ENCODE results near the gene DECR2.
"Not testable (repeated sequence)": the region's sequence is repeated elsewhere in the genome, so short reads cannot be mapped to it uniquely, and the experiment has no call there.

DNA sequence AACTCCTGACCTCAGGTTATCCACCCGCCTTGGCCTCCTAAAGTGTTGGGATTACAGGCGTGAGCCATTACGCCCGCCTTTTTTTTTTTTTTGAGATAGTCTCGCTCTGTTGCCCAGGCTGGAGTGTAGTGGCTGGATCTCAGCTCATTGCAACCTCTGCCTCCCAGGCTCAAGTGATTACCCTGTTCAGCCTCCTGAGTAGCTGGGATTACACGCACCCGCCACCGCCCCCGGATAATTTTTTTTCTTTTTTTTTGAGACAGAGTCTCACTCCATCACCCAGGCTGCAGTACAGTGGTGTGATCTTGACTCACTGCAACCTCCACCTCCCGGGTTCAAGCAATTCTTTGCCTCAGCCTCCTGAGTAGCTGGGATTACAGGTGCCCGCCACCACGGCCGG lies 20.5 kb downstream of the DECR2 start:
- TF ChIP-seq JUND (IDR thresholded peaks at IDR 0.05); YY1 (IDR thresholded peaks at IDR 0.05; ENCODE audit: extremely low read depth, insufficient replicate concordance, low read depth, low read length); ATF3 (IDR thresholded peaks at IDR 0.05); EGR1 (IDR thresholded peaks at IDR 0.05; ENCODE audit: low read depth); TCF7L2 (IDR thresholded peaks at IDR 0.05; ENCODE audit: borderline replicate concordance, extremely low read depth, insufficient read depth, insufficient read length); POLR2A (IDR thresholded peaks at IDR 0.05; ENCODE audit: borderline replicate concordance, extremely low read depth, insufficient read depth, insufficient read length); ZFX (IDR thresholded peaks at IDR 0.05); CEBPB (IDR thresholded peaks at IDR 0.05; ENCODE audit: low read depth); CBX3 (IDR thresholded peaks at IDR 0.05; ENCODE audit: low read depth); POLR2AphosphoS5 (IDR thresholded peaks at IDR 0.05; ENCODE audit: low read depth, low read length): not testable (repeated sequence)
- TF ChIP-seq, protein P1, sequence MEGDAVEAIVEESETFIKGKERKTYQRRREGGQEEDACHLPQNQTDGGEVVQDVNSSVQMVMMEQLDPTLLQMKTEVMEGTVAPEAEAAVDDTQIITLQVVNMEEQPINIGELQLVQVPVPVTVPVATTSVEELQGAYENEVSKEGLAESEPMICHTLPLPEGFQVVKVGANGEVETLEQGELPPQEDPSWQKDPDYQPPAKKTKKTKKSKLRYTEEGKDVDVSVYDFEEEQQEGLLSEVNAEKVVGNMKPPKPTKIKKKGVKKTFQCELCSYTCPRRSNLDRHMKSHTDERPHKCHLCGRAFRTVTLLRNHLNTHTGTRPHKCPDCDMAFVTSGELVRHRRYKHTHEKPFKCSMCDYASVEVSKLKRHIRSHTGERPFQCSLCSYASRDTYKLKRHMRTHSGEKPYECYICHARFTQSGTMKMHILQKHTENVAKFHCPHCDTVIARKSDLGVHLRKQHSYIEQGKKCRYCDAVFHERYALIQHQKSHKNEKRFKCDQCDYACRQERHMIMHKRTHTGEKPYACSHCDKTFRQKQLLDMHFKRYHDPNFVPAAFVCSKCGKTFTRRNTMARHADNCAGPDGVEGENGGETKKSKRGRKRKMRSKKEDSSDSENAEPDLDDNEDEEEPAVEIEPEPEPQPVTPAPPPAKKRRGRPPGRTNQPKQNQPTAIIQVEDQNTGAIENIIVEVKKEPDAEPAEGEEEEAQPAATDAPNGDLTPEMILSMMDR (IDR thresholded peaks at IDR 0.05 in 2 of 3, conservative IDR thresholded peaks at IDR 0.05 in 1 of 3; ENCODE audit: borderline replicate concordance in 1 of 3, insufficient read depth in 1 of 3, low read depth in 2 of 3, low read length in 2 of 3), result not testable (repeated sequence)
